ENCODE data around the gene ZCCHC14. TPM values are rescaled to one million over a fixed set of nuclear protein-coding genes. Genes with fewer than 3 reads are reported as not detected.

The ZCCHC14 gene
- total and polyA plus RNA-seq, 2 of the 13 experiments (the other 11 are each of a cell fraction or from before 2014, with no cell fraction given) = 12.4 to 12.5 TPM

DNA sequence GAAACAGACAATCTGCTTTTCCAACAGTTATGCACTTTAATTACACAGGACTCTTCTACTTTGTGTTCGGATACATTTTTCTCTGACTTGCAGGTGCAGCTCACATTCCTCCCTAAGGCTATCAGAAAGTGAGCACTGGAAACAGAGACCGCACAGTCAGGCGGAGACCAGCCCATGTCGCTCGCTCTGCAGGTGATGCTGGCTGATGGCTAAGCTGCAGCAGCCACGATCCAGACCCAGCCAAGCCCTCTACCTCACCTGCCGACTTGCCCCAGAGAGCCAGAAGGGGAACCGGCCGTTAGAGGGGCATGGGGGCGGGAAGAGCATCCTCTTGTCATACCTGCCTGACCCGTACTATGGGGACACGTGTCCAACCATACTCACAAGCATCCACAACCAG lies 66.9 kb downstream of the ZCCHC14 start:
- H4K20me1 ChIP-seq (ENCODE audit: insufficient read depth, low read length) = peaks cover 3% of the 10 kb centered on the region
- no peak for FAIRE-seq
- H3K9ac ChIP-seq (ENCODE audit: insufficient read depth, low read depth, low read length) = no peak overlapping the region
- no peaks in the 10 kb centered on the region for H3K9me3 ChIP-seq (ENCODE audit: low read length)
- peaks cover 32 to 83% of the 10 kb centered on the region in 2 experiments for H3K36me3 ChIP-seq (replicated peaks in 1 of 2; ENCODE audit: control insufficient read depth in 1 of 2, insufficient read depth in 2 of 2, low read length in 2 of 2)
- intact Hi-C loops (cut with micrococcal nuclease; ENCODE audit: unreplicated experiment) (no loop called here), in situ Hi-C loops (cut with HindIII; ENCODE audit: extremely low pct_ligation_motif_present, low pct_unique_long_range_greater_than_20kb) (no loop called here)
- BruUV-seq (replicated peaks) = no TSS peak
- TF ChIP-seq FOXK1 (CRISPR knock-in tag; IDR thresholded peaks at IDR 0.05; ENCODE audit: borderline replicate concordance, low read depth) (no peak), GLI4 (CRISPR knock-in tag; IDR thresholded peaks at IDR 0.05; ENCODE audit: borderline replicate concordance) (no peak), HHEX (CRISPR knock-in tag; IDR thresholded peaks at IDR 0.05) (no peak), NCOA2 (CRISPR knock-in tag; IDR thresholded peaks at IDR 0.05) (no peak), SATB2 (CRISPR knock-in tag; IDR thresholded peaks at IDR 0.05) (no peak), SIX1 (CRISPR knock-in tag; IDR thresholded peaks at IDR 0.05; ENCODE audit: borderline replicate concordance) (no peak), ZEB1 (IDR thresholded peaks at IDR 0.05; ENCODE audit: insufficient replicate concordance, low read depth) (no peak), NFIB (CRISPR knock-in tag; IDR thresholded peaks at IDR 0.05; ENCODE audit: borderline replicate concordance) (no peak)
- TF ChIP-seq, protein P1, sequence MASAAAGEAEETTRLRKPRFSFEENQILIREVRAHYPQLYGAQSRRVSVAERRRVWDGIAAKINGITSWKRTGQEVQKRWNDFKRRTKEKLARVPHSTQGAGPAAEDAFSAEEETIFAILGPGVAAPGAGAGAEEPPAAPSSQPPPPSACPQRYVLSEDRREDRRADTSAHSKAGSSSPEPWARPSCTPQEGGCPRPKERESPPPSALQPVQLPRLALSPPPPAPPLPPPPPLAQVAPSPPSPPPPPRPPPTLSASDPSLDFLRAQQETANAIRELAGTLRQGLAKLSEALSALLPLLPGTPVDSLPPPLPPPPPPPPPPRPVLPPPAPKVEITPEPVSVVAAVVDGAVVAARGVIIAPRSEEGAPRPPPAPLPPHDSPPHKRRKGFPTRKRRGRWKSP (CRISPR knock-in tag; IDR thresholded peaks at IDR 0.05) = no peak
- TF ChIP-seq, protein P2, sequence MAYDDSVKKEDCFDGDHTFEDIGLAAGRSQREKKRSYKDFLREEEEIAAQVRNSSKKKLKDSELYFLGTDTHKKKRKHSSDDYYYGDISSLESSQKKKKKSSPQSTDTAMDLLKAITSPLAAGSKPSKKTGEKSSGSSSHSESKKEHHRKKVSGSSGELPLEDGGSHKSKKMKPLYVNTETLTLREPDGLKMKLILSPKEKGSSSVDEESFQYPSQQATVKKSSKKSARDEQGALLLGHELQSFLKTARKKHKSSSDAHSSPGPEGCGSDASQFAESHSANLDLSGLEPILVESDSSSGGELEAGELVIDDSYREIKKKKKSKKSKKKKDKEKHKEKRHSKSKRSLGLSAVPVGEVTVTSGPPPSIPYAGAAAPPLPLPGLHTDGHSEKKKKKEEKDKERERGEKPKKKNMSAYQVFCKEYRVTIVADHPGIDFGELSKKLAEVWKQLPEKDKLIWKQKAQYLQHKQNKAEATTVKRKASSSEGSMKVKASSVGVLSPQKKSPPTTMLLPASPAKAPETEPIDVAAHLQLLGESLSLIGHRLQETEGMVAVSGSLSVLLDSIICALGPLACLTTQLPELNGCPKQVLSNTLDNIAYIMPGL (CRISPR knock-in tag; IDR thresholded peaks at IDR 0.05; ENCODE audit: borderline replicate concordance in 1 of 2, low read depth in 1 of 2) = no peak
- no peak overlapping the region for H3K27ac ChIP-seq (ENCODE audit: extremely low read length, insufficient read depth, low read length)
- H3K79me2 ChIP-seq (ENCODE audit: insufficient read depth, low read length) = peaks cover 5% of the 10 kb centered on the region
- ChIA-PET POLR2A (no interaction called here), CTCF (ENCODE audit: low intra/inter-chr PET ratio, low total read pairs) (no interaction called here)
- no peak for DNase-seq (ENCODE audit: low spot score)
- H2AFZ ChIP-seq (ENCODE audit: low read length) = no peak overlapping the region
- H3K4me2 ChIP-seq (ENCODE audit: low read depth, low read length) = no peak overlapping the region
- no peaks in the 10 kb centered on the region for H3K4me1 ChIP-seq (ENCODE audit: insufficient read depth, low read length)
- H3K4me3 ChIP-seq (replicated peaks in 1 of 3; ENCODE audit: insufficient read depth in 1 of 3, low read depth in 2 of 3, low read length in 3 of 3) = no peak overlapping the region
- WGBS (ENCODE audit: low lambda C conversion rate) = 94% methylated on average over 12 of the region's 12 CpGs
- no peaks in the 10 kb centered on the region for H3K27me3 ChIP-seq (ENCODE audit: control insufficient read depth in 1 of 2, insufficient read depth in 2 of 2, low read length in 2 of 2)
- ATAC-seq = no peak

Data from HepG2 (cell line).